ENCODE measurements around the gene NUDT12.

Gene NUDT12

DNA sequence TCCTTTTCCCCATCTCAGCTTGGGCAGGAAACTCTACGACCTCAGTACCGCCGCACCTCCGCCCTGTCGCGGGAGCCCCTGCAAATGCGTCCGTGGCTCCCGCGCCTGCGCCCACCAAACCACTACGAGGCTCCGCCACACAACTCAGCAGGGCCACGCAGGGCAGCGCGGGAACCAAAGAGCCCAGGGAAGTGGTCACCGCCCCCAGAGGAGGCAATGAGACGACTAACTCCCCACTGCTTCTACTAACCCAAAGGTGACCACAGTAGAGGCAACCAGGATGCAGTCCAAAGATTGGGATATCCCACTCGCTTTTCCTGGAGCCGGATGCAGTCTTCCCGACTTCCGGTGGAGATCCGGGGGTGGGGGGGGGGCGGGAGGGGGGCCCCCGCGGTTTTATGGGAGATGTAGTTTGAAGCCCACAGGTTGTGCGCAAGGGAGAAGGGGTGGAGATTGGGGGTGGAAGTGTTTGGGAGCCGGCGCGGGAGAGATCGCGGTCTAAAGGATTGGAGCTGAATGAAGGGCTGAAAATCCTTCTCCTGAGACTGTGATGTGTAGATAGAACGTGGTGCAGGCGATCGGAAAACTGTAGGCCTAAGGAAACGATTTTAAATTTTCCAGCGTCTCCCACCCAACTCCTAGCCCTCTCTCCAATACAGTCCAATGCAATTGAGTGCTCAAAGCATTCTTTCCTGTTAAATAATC lies at the start of gene NUDT12:
Gene NUDT12, minus strand, starts transcription at position 337 of the 705 bp plus-strand sequence. CDS start 2,541 bp downstream, outside the sequence.
- peaks cover 0 to 2% of the 10 kb centered on the region in 2 donors for H3K4me1 ChIP-seq (ENCODE audit: control insufficient read depth in 2 of 2, insufficient read depth in 2 of 2, low read length in 2 of 2)
- no peaks in the 10 kb centered on the region for H3K36me3 ChIP-seq (ENCODE audit: control insufficient read depth in 2 of 2, insufficient read depth in 2 of 2, low read length in 2 of 2)
- H3K4me3 ChIP-seq (ENCODE audit: low read length in 2 of 2), result peak within 1 kb of the TSS; percentile 79 to 92
- H3K27ac ChIP-seq (ENCODE audit: low read depth in 2 of 2, low read length in 2 of 2), result peak within 1 kb of the TSS; percentile 81 to 85
- no peaks in the 10 kb centered on the region for H3K9me3 ChIP-seq (ENCODE audit: control insufficient read depth in 2 of 2, low read length in 2 of 2)
- peak within 1 kb of the TSS; percentile 71 to 78 for H3K9ac ChIP-seq (ENCODE audit: low read depth in 1 of 2, low read length in 2 of 2)
- no peaks in the 10 kb centered on the region for H3K27me3 ChIP-seq (ENCODE audit: control insufficient read depth in 2 of 2, insufficient read depth in 2 of 2, low read length in 2 of 2)

DNA sequence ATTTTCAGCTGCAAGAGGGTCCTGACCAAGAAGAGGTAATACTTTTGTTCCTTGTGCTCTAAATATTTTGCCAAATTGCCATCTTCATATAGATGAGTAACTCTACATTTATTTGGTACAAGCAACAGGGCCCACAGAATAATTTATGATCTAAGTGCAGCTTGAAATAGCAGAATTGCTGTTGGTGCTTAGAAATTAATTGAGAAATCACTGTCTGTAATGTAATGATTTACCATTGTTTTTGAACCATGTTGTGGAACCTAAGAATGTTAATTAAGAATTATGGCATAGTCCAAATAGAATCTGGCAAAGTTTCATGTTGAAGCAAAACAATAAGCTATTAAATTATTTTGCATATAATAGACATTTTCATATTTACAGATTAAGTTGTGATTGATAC lies 44.8 kb upstream of the NUDT12 start:
- Histone ChIP-seq H3K4me3 (ENCODE audit: low read length in 2 of 2) (no peak overlapping the region), H3K9ac (ENCODE audit: low read depth in 1 of 2, low read length in 2 of 2) (no peak overlapping the region), H3K27me3 (ENCODE audit: control insufficient read depth in 2 of 2, insufficient read depth in 2 of 2, low read length in 2 of 2) (no peaks in the 10 kb centered on the region), H3K27ac (ENCODE audit: low read depth in 2 of 2, low read length in 2 of 2) (no peak overlapping the region), H3K36me3 (ENCODE audit: control insufficient read depth in 2 of 2, insufficient read depth in 2 of 2, low read length in 2 of 2) (no peaks in the 10 kb centered on the region), H3K4me1 (ENCODE audit: control insufficient read depth in 2 of 2, insufficient read depth in 2 of 2, low read length in 2 of 2) (no peaks in the 10 kb centered on the region), H3K9me3 (ENCODE audit: control insufficient read depth in 2 of 2, low read length in 2 of 2) (no peaks in the 10 kb centered on the region)

DNA sequence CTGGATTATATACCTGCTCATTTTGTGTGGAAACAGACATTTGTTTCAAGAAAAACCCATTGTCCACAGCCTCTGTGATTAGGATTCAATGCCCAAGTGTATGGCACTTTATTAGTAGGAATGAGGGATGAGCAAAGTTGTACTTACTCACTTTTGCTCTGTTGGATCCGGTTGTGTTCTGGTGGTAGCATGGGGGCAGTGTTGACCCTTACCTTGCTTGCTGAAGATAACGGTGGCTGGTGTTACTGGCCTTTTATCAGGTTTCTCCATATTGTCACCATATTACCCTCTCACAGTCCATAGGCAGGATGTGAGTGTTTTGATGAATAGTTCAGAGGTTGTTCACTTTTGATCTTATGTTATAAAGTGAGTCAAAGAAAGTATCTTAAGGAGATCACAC lies 42.7 kb upstream of the NUDT12 start:
- Histone ChIP-seq H3K36me3 (ENCODE audit: control insufficient read depth in 2 of 2, insufficient read depth in 2 of 2, low read length in 2 of 2) (no peaks in the 10 kb centered on the region), H3K4me3 (ENCODE audit: low read length in 2 of 2) (no peak overlapping the region), H3K27me3 (ENCODE audit: control insufficient read depth in 2 of 2, insufficient read depth in 2 of 2, low read length in 2 of 2) (no peaks in the 10 kb centered on the region), H3K9me3 (ENCODE audit: control insufficient read depth in 2 of 2, low read length in 2 of 2) (no peaks in the 10 kb centered on the region), H3K4me1 (ENCODE audit: control insufficient read depth in 2 of 2, insufficient read depth in 2 of 2, low read length in 2 of 2) (no peaks in the 10 kb centered on the region), H3K9ac (ENCODE audit: low read depth in 1 of 2, low read length in 2 of 2) (no peak overlapping the region), H3K27ac (ENCODE audit: low read depth in 2 of 2, low read length in 2 of 2) (no peak overlapping the region)

DNA sequence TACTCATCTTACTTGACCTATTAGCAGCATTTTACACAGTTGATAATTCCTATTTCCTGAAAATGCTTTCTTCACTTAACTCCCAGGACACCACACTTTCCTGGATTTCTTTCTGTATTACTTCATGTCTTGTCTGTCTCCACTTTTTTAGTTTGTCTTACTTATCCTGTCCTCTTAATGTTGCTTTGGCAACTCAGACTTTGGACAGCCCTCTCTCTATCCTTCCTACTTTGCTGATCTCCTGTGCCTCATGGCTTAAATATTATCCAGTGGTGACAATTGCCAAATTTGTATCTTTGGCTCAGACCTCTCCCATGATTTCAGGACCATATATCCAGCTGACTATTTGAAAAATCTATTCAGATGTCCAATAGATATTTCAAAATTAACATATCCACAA lies 39.8 kb upstream of the NUDT12 start:
- Histone ChIP-seq H3K27ac (ENCODE audit: low read depth in 2 of 2, low read length in 2 of 2) (no peak overlapping the region), H3K9ac (ENCODE audit: low read depth in 1 of 2, low read length in 2 of 2) (no peak overlapping the region), H3K4me1 (ENCODE audit: control insufficient read depth in 2 of 2, insufficient read depth in 2 of 2, low read length in 2 of 2) (no peaks in the 10 kb centered on the region), H3K27me3 (ENCODE audit: control insufficient read depth in 2 of 2, insufficient read depth in 2 of 2, low read length in 2 of 2) (no peaks in the 10 kb centered on the region), H3K36me3 (ENCODE audit: control insufficient read depth in 2 of 2, insufficient read depth in 2 of 2, low read length in 2 of 2) (no peaks in the 10 kb centered on the region), H3K9me3 (ENCODE audit: control insufficient read depth in 2 of 2, low read length in 2 of 2) (no peaks in the 10 kb centered on the region), H3K4me3 (ENCODE audit: low read length in 2 of 2) (no peak overlapping the region)

DNA sequence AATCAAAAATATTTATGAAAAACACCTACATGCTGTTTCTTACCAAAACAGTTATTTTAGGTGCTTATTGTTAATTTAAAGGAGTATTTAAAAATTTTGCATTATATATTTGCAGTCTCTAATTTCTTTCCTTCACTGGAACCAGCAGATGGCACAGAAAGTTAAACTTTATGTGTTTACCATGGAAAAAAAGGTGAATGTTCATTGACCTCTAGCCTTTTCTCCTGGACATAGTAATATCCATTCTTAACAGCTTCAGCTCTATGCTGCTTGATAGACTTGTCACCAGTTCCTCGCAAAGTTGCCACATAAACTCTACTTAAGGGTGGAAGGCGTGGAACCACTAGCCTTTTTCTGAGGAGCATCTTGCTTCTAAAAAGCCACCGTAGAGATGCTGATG lies 38.7 kb upstream of the NUDT12 start:
- no peak overlapping the region for H3K4me3 ChIP-seq (ENCODE audit: low read length in 2 of 2)
- H3K9ac ChIP-seq (ENCODE audit: low read depth in 1 of 2, low read length in 2 of 2), result no peak overlapping the region
- no peaks in the 10 kb centered on the region for H3K27me3 ChIP-seq (ENCODE audit: control insufficient read depth in 2 of 2, insufficient read depth in 2 of 2, low read length in 2 of 2)
- no peaks in the 10 kb centered on the region for H3K4me1 ChIP-seq (ENCODE audit: control insufficient read depth in 2 of 2, insufficient read depth in 2 of 2, low read length in 2 of 2)
- H3K27ac ChIP-seq (ENCODE audit: low read depth in 2 of 2, low read length in 2 of 2), result no peak overlapping the region
- no peaks in the 10 kb centered on the region for H3K9me3 ChIP-seq (ENCODE audit: control insufficient read depth in 2 of 2, low read length in 2 of 2)
- no peaks in the 10 kb centered on the region for H3K36me3 ChIP-seq (ENCODE audit: control insufficient read depth in 2 of 2, insufficient read depth in 2 of 2, low read length in 2 of 2)

DNA sequence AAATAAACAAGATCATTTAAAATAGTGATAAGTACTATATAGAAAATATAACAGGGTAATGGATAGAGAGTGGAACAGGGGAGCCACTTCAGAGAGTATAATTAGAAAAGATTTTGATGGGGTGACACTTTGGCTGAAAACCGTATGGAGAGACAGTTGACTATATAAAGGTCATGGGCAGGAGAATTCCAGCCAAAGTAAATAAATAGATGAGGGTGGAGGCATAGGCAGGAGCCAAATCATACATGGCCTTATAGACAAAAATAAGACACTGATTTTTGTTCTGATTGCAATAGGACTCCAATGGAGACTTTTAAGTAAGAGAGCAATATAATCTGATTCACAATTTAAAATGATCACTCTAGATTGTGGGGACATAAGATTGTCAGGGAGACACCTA lies 37.5 kb upstream of the NUDT12 start:
- no peak overlapping the region for H3K9ac ChIP-seq (ENCODE audit: low read depth in 1 of 2, low read length in 2 of 2)
- H3K4me3 ChIP-seq (ENCODE audit: low read length in 2 of 2), result no peak overlapping the region
- H3K4me1 ChIP-seq (ENCODE audit: control insufficient read depth in 2 of 2, insufficient read depth in 2 of 2, low read length in 2 of 2), result no peaks in the 10 kb centered on the region
- H3K9me3 ChIP-seq (ENCODE audit: control insufficient read depth in 2 of 2, low read length in 2 of 2), result no peaks in the 10 kb centered on the region
- no peaks in the 10 kb centered on the region for H3K36me3 ChIP-seq (ENCODE audit: control insufficient read depth in 2 of 2, insufficient read depth in 2 of 2, low read length in 2 of 2)
- H3K27ac ChIP-seq (ENCODE audit: low read depth in 2 of 2, low read length in 2 of 2), result no peak overlapping the region
- no peaks in the 10 kb centered on the region for H3K27me3 ChIP-seq (ENCODE audit: control insufficient read depth in 2 of 2, insufficient read depth in 2 of 2, low read length in 2 of 2)

DNA sequence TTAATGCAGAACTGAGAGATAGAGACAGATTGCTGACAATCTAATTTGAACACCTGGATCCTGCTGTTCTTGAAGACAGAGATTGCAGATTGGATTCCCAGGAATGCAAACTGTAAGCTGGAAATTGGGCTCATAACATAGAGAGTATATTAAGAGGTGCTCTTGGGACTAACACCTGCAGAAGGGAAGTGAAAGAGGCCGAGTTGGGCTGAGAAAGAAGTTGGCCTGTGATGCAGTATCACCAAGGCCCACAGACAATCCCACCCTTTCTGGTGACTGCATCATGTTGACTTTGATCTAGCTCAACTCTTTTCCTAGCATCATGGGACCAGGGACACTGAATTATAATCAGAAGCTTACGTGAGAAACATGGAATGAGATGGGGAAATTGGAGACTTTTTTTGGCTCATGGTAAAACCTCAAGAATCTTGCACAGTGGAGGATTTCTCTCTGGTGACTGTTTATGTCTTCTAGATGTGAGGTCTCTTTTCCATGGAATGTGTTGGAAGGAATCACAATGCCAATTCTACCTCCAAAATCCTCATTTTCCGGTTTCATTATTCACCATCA lies 36.5 kb upstream of the NUDT12 start:
- Histone ChIP-seq H3K27me3 (ENCODE audit: control insufficient read depth in 2 of 2, insufficient read depth in 2 of 2, low read length in 2 of 2) (no peaks in the 10 kb centered on the region), H3K4me3 (ENCODE audit: low read length in 2 of 2) (no peak overlapping the region), H3K4me1 (ENCODE audit: control insufficient read depth in 2 of 2, insufficient read depth in 2 of 2, low read length in 2 of 2) (no peaks in the 10 kb centered on the region), H3K27ac (ENCODE audit: low read depth in 2 of 2, low read length in 2 of 2) (no peak overlapping the region), H3K9me3 (ENCODE audit: control insufficient read depth in 2 of 2, low read length in 2 of 2) (no peaks in the 10 kb centered on the region), H3K9ac (ENCODE audit: low read depth in 1 of 2, low read length in 2 of 2) (no peak overlapping the region), H3K36me3 (ENCODE audit: control insufficient read depth in 2 of 2, insufficient read depth in 2 of 2, low read length in 2 of 2) (no peaks in the 10 kb centered on the region)

DNA sequence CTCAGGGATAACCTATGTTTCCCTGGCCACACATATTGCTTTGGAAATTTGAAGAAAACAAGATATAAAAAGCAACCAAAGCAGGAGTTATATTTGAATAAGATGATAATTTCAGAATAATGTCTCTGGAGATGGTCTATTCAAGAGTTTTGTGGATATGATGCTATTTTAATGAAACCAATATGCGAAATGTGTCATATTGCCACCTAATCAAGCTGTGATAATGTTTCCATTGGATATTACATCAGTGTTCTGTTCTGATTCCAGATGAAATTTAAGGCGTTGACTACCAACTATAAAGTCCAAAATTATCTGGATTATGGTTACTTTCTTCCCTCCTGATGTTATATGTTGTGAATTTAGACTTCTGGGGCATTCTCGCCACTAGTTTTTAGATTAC lies 27.6 kb upstream of the NUDT12 start:
- H3K27me3 ChIP-seq (ENCODE audit: control insufficient read depth in 2 of 2, insufficient read depth in 2 of 2, low read length in 2 of 2), result no peaks in the 10 kb centered on the region
- H3K9ac ChIP-seq (ENCODE audit: low read depth in 1 of 2, low read length in 2 of 2), result no peak overlapping the region
- H3K36me3 ChIP-seq (ENCODE audit: control insufficient read depth in 2 of 2, insufficient read depth in 2 of 2, low read length in 2 of 2), result no peaks in the 10 kb centered on the region
- no peak overlapping the region for H3K4me3 ChIP-seq (ENCODE audit: low read length in 2 of 2)
- no peak overlapping the region for H3K27ac ChIP-seq (ENCODE audit: low read depth in 2 of 2, low read length in 2 of 2)
- no peaks in the 10 kb centered on the region for H3K9me3 ChIP-seq (ENCODE audit: control insufficient read depth in 2 of 2, low read length in 2 of 2)
- H3K4me1 ChIP-seq (ENCODE audit: control insufficient read depth in 2 of 2, insufficient read depth in 2 of 2, low read length in 2 of 2), result no peaks in the 10 kb centered on the region

DNA sequence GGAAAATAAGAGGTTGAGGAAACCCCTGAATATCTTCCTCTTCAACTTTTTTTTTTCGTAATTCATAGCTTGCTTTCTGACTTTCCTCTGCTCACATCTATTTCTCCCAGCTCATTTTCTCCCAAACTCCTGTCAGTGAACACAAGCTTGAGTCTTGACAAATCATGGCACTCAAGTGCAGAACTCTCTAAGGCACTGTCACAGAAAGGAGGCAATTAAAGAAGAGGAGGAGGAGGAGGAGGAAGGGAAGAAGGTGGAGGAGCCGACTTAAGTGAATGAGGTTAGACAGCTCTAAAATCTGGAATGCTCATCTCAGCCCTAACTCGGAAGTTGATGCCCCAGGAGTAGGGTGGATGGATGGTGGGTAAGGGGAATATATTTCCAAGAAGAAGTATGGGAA lies 27.2 kb upstream of the NUDT12 start:
- H3K4me1 ChIP-seq (ENCODE audit: control insufficient read depth in 2 of 2, insufficient read depth in 2 of 2, low read length in 2 of 2), result no peaks in the 10 kb centered on the region
- H3K36me3 ChIP-seq (ENCODE audit: control insufficient read depth in 2 of 2, insufficient read depth in 2 of 2, low read length in 2 of 2), result no peaks in the 10 kb centered on the region
- H3K27ac ChIP-seq (ENCODE audit: low read depth in 2 of 2, low read length in 2 of 2), result no peak overlapping the region
- H3K9me3 ChIP-seq (ENCODE audit: control insufficient read depth in 2 of 2, low read length in 2 of 2), result no peaks in the 10 kb centered on the region
- no peak overlapping the region for H3K9ac ChIP-seq (ENCODE audit: low read depth in 1 of 2, low read length in 2 of 2)
- H3K4me3 ChIP-seq (ENCODE audit: low read length in 2 of 2), result no peak overlapping the region
- H3K27me3 ChIP-seq (ENCODE audit: control insufficient read depth in 2 of 2, insufficient read depth in 2 of 2, low read length in 2 of 2), result no peaks in the 10 kb centered on the region

DNA sequence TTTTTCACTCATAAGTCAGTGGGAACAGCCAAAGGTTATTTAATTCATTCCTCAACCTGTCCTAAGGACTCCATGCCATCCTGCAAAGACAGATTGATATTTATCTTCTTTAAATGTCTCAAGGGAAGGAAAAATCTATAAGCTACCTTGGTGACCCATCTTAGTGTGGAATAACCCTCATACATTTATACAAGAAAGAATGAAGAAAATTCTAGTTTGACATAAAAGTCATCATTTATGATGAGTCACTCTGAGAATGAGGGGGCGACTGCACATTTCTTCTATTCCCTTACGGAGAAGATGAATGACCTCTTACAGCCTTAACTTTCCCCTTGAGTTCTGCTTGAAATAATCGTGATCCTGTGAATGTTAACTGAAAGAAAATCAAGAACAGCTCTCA lies 26.8 kb upstream of the NUDT12 start:
- Histone ChIP-seq H3K4me3 (ENCODE audit: low read length in 2 of 2) (no peak overlapping the region), H3K4me1 (ENCODE audit: control insufficient read depth in 2 of 2, insufficient read depth in 2 of 2, low read length in 2 of 2) (no peaks in the 10 kb centered on the region), H3K27me3 (ENCODE audit: control insufficient read depth in 2 of 2, insufficient read depth in 2 of 2, low read length in 2 of 2) (no peaks in the 10 kb centered on the region), H3K9me3 (ENCODE audit: control insufficient read depth in 2 of 2, low read length in 2 of 2) (no peaks in the 10 kb centered on the region), H3K27ac (ENCODE audit: low read depth in 2 of 2, low read length in 2 of 2) (no peak overlapping the region), H3K9ac (ENCODE audit: low read depth in 1 of 2, low read length in 2 of 2) (no peak overlapping the region), H3K36me3 (ENCODE audit: control insufficient read depth in 2 of 2, insufficient read depth in 2 of 2, low read length in 2 of 2) (no peaks in the 10 kb centered on the region)
